ENCODE data around the gene HEXA.

The HEXA gene

GRCh38 chr15:72344602-72345001, 31.2 kb downstream of the HEXA start (continued):
- TF ChIP-seq BCL6B (tag by site-specific recombination; IDR thresholded peaks at IDR 0.05): no peak

DNA sequence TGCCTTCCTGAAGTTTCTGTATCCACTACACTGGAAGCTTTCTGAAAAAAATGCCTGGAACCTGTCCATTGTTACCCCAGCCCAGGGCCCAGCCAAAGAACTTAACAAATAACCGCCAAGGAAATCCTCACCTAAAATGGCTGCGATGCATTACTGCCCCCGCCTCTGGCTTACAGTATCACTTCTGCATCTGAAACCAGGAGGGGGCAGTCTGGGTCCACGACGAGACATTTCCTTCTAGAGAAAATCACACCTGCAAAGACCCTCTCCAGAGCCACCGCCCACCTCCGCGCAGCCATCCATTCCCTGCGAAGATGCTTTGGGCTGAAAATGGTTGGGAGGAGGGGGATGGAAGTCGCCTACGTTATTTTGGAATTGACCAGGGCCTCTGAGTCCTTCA, 33.4 kb downstream of the HEXA start:
- H3K27ac ChIP-seq (ENCODE audit: extremely low read depth, low read depth, low read length): no peak overlapping the region
- H3K9me3 ChIP-seq (ENCODE audit: control insufficient read depth, insufficient read depth, low read depth, low read length): no peaks in the 10 kb centered on the region
- peaks cover 6% of the 10 kb centered on the region for H3K4me1 ChIP-seq (ENCODE audit: control insufficient read depth, insufficient read depth, low read length)
- H3K36me3 ChIP-seq (ENCODE audit: control insufficient read depth in 2 of 2, insufficient read depth in 1 of 2, low read length in 2 of 2): peaks cover 0 to 44% of the 10 kb centered on the region in 2 experiments; a peak in 2 of 3 replicates
- CTCF ChIA-PET: no interaction called here
- TF ChIP-seq ZFHX2 (tag by site-specific recombination; conservative IDR thresholded peaks at IDR 0.05) (0 out of 2 replicates have a peak, but pooled peaks have one; percentile 11), ZNF654 (tag by site-specific recombination; IDR thresholded peaks at IDR 0.05; ENCODE audit: low read depth) (peak; percentile 51), ZBTB8A (tag by site-specific recombination; IDR thresholded peaks at IDR 0.05) (no peak), ZBTB11 (tag by site-specific recombination; conservative IDR thresholded peaks at IDR 0.05; ENCODE audit: low read depth) (no peak), ZSCAN23 (tag by site-specific recombination; IDR thresholded peaks at IDR 0.05) (no peak), ZNF335 (tag by site-specific recombination; conservative IDR thresholded peaks at IDR 0.05) (no peak), ZNF549 (tag by site-specific recombination; IDR thresholded peaks at IDR 0.05) (no peak), ZBTB17 (tag by site-specific recombination; IDR thresholded peaks at IDR 0.05) (no peak)
- TF ChIP-seq, protein P1, sequence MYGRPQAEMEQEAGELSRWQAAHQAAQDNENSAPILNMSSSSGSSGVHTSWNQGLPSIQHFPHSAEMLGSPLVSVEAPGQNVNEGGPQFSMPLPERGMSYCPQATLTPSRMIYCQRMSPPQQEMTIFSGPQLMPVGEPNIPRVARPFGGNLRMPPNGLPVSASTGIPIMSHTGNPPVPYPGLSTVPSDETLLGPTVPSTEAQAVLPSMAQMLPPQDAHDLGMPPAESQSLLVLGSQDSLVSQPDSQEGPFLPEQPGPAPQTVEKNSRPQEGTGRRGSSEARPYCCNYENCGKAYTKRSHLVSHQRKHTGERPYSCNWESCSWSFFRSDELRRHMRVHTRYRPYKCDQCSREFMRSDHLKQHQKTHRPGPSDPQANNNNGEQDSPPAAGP (tag by site-specific recombination; IDR thresholded peaks at IDR 0.05): no peak
- H3K4me3 ChIP-seq (ENCODE audit: low read depth, low read length): no peak overlapping the region
- POLR2A ChIA-PET: no interaction called here

DNA sequence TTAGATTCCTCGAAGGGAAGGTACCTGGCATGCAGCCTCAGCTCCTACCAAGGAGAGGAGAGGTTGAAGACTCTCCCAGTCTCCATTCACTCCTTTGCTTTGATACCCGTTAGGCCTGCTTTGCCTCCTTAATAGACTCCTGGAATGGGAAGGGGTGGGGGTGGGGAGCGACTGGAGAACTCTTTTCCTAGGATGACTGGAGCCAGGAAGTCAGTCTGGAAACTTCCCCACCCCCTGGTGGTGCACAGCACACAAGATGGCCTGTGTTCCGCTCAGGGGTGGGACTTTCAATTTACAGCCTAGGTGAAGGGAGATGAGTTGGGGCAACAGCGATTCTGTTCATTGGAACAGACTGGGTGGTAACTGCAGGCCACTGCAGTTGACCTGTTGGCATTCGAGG, 34.5 kb downstream of the HEXA start:
- no peak overlapping the region for H3K27ac ChIP-seq (ENCODE audit: extremely low read depth, low read depth, low read length)
- peaks cover 0 to 33% of the 10 kb centered on the region in 2 experiments; a peak in 2 of 3 replicates for H3K36me3 ChIP-seq (ENCODE audit: control insufficient read depth in 2 of 2, insufficient read depth in 1 of 2, low read length in 2 of 2)
- no peaks in the 10 kb centered on the region for H3K9me3 ChIP-seq (ENCODE audit: control insufficient read depth, insufficient read depth, low read depth, low read length)
- H3K4me1 ChIP-seq (ENCODE audit: control insufficient read depth, insufficient read depth, low read length): peaks cover 6% of the 10 kb centered on the region
- ChIA-PET CTCF (interaction anchor here (0.6 to 5.1 kb wide), 5 partner anchors 28 to 1199 kb away, joined by 3 to 24 read pairs (median 3); no protein-coding TSS in a partner anchor), POLR2A (no interaction called here)
- TF ChIP-seq, protein P2, sequence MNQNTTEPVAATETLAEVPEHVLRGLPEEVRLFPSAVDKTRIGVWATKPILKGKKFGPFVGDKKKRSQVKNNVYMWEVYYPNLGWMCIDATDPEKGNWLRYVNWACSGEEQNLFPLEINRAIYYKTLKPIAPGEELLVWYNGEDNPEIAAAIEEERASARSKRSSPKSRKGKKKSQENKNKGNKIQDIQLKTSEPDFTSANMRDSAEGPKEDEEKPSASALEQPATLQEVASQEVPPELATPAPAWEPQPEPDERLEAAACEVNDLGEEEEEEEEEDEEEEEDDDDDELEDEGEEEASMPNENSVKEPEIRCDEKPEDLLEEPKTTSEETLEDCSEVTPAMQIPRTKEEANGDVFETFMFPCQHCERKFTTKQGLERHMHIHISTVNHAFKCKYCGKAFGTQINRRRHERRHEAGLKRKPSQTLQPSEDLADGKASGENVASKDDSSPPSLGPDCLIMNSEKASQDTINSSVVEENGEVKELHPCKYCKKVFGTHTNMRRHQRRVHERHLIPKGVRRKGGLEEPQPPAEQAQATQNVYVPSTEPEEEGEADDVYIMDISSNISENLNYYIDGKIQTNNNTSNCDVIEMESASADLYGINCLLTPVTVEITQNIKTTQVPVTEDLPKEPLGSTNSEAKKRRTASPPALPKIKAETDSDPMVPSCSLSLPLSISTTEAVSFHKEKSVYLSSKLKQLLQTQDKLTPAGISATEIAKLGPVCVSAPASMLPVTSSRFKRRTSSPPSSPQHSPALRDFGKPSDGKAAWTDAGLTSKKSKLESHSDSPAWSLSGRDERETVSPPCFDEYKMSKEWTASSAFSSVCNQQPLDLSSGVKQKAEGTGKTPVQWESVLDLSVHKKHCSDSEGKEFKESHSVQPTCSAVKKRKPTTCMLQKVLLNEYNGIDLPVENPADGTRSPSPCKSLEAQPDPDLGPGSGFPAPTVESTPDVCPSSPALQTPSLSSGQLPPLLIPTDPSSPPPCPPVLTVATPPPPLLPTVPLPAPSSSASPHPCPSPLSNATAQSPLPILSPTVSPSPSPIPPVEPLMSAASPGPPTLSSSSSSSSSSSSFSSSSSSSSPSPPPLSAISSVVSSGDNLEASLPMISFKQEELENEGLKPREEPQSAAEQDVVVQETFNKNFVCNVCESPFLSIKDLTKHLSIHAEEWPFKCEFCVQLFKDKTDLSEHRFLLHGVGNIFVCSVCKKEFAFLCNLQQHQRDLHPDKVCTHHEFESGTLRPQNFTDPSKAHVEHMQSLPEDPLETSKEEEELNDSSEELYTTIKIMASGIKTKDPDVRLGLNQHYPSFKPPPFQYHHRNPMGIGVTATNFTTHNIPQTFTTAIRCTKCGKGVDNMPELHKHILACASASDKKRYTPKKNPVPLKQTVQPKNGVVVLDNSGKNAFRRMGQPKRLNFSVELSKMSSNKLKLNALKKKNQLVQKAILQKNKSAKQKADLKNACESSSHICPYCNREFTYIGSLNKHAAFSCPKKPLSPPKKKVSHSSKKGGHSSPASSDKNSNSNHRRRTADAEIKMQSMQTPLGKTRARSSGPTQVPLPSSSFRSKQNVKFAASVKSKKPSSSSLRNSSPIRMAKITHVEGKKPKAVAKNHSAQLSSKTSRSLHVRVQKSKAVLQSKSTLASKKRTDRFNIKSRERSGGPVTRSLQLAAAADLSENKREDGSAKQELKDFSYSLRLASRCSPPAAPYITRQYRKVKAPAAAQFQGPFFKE (tag by site-specific recombination; IDR thresholded peaks at IDR 0.05; ENCODE audit: borderline replicate concordance): no peak
- peak; percentile 35 for TF ChIP-seq CTCF (tag by site-specific recombination; IDR thresholded peaks at IDR 0.05)
- H3K4me3 ChIP-seq (ENCODE audit: low read depth, low read length): no peak overlapping the region

Data from HEK293 (cell line).